ENCODE results near the gene OSM. TPM values are rescaled to one million over a fixed set of nuclear protein-coding genes. Genes with fewer than 3 reads are reported as not detected.
"Not testable (repeated sequence)": the region's sequence is repeated elsewhere in the genome, so short reads cannot be mapped to it uniquely, and the experiment has no call there.

Gene OSM
- total RNA-seq, 4 donors from 2014 or later: 4.1 to 7.7 TPM; not detected in 2

- ATAC-seq: no peak
- H3K36me3 ChIP-seq: no peaks in the 10 kb centered on the region
- H3K27ac ChIP-seq: no peak overlapping the region
- 50 to 78% methylated on average over 2 to 6 of the region's 23 CpGs for WGBS, 2 donors (ENCODE audit: low coverage in 1 of 2)
- no peaks in the 10 kb centered on the region for H3K4me1 ChIP-seq
- H3K4me3 ChIP-seq: no peak overlapping the region
- no peaks in the 10 kb centered on the region for H3K9me3 ChIP-seq
- H3K27me3 ChIP-seq: peaks cover 37% of the 10 kb centered on the region
- TF ChIP-seq POLR2A (IDR thresholded peaks at IDR 0.05): no peak
- TF ChIP-seq EP300 (IDR thresholded peaks at IDR 0.05): no peak
- no peak for TF ChIP-seq POLR2AphosphoS5 (IDR thresholded peaks at IDR 0.05)
- no peak for TF ChIP-seq CTCF (IDR thresholded peaks at IDR 0.05)
Observed at GRCh38 chr22:30217698-30218560, 48.7 kb downstream of the OSM start.

- Histone ChIP-seq H3K36me3 (no peaks in the 10 kb centered on the region), H3K27me3 (peaks cover 31% of the 10 kb centered on the region), H3K4me1 (peaks cover 0 to 5% (median 0%) of the 10 kb centered on the region in 3 donors), H3K4me3 (no peak overlapping the region), H3K27ac (no peak overlapping the region), H3K9me3 (no peaks in the 10 kb centered on the region)
- WGBS, 2 donors (ENCODE audit: low coverage in 1 of 2): 86% methylated on average over 4 of the region's 10 CpGs; no CpG with 5 or more reads in 1 of the 2 donors
- TF ChIP-seq POLR2AphosphoS5 (IDR thresholded peaks at IDR 0.05) (no peak), CTCF (IDR thresholded peaks at IDR 0.05) (no peak), EP300 (IDR thresholded peaks at IDR 0.05) (no peak), POLR2A (IDR thresholded peaks at IDR 0.05) (no peak)
- no peak for ATAC-seq
Observed at GRCh38 chr22:30216710-30217109, 49.9 kb downstream of the OSM start.

- H3K4me3 ChIP-seq, ATAC-seq, H3K9me3 ChIP-seq, H3K4me1 ChIP-seq, H3K36me3 ChIP-seq, H3K27ac ChIP-seq: not testable (repeated sequence)
- H3K27me3 ChIP-seq: peaks cover 27% of the 10 kb centered on the region
- WGBS, 2 donors (ENCODE audit: low coverage in 1 of 2): 90 to 100% methylated on average over 1 to 3 of the region's 3 CpGs
Observed at GRCh38 chr22:30216272-30216671, 50.4 kb downstream of the OSM start.

- no peaks in the 10 kb centered on the region for H3K9me3 ChIP-seq
- no peak overlapping the region for H3K27ac ChIP-seq
- peaks cover 0 to 5% (median 0%) of the 10 kb centered on the region in 3 donors for H3K4me1 ChIP-seq
- no peak overlapping the region for H3K4me3 ChIP-seq
- WGBS, 2 donors (ENCODE audit: low coverage in 1 of 2): 47 to 70% methylated on average over 7 to 8 of the region's 12 CpGs
- ATAC-seq: no peak
- TF ChIP-seq EP300 (IDR thresholded peaks at IDR 0.05) (no peak), POLR2AphosphoS5 (IDR thresholded peaks at IDR 0.05) (no peak), POLR2A (IDR thresholded peaks at IDR 0.05) (no peak), CTCF (IDR thresholded peaks at IDR 0.05) (no peak)
- H3K27me3 ChIP-seq: peaks cover 20% of the 10 kb centered on the region
- H3K36me3 ChIP-seq: no peaks in the 10 kb centered on the region
Observed at GRCh38 chr22:30214703-30215407, 51.8 kb downstream of the OSM start.

- 80% methylated on average over 5 of the region's 8 CpGs; no CpG with 5 or more reads in 1 of the 2 donors for WGBS, 2 donors (ENCODE audit: low coverage in 1 of 2)
- Histone ChIP-seq H3K27me3 (peaks cover 20% of the 10 kb centered on the region), H3K4me1 (peaks cover 0 to 19% (median 0%) of the 10 kb centered on the region in 3 donors), H3K9me3 (no peaks in the 10 kb centered on the region), H3K4me3 (no peak overlapping the region), H3K36me3 (no peaks in the 10 kb centered on the region), H3K27ac (no peak overlapping the region)
- no peak for ATAC-seq
- TF ChIP-seq POLR2AphosphoS5 (IDR thresholded peaks at IDR 0.05): no peak
- TF ChIP-seq POLR2A (IDR thresholded peaks at IDR 0.05): no peak
- TF ChIP-seq CTCF (IDR thresholded peaks at IDR 0.05): no peak
- no peak for TF ChIP-seq EP300 (IDR thresholded peaks at IDR 0.05)
Observed at GRCh38 chr22:30212996-30213441, 53.6 kb downstream of the OSM start.

Data from gastroesophageal sphincter (tissue), 4 donors.